Fibroblast of mammary gland (primary cell): ENCODE data around the gene ACBD6.

ENCODE experiments used
- DNase-seq: peaks from one replicate; pipeline ENCODE4 v3.0.0-alpha.2; 2010; ENCODE audit warnings: low read depth
- H3K4me3 ChIP-seq: 2 replicates; pipeline ENCODE4 v1.5.1; 2011; ENCODE audit warnings: low read depth, mild to moderate bottlenecking, low read length, moderate library complexity; ENCODE audit not compliant: control insufficient read depth
- TF ChIP-seq, protein P1 (sequence below): conservative IDR thresholded peaks from 2 replicates; pipeline ENCODE4 v1.5.1; 2011; ENCODE audit warnings: low read depth, low read length, inconsistent platforms; ENCODE audit not compliant: control insufficient read depth, insufficient read depth

The ACBD6 gene

DNA sequence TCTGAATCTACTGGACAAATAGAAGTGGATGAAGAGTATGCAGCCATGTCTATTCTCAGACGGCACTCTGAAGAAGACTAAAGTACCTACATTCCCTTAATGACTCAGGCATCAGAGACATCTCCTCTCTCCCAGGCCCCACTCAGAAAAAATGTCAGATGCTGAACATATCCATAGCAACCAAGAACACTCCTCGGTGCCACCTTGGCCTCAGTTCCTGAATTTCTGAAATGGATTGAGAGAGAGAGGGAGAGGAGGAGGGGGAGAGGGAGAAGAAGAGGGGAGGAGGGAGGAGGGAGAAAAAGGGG is 40.4 kb upstream of the ACBD6 start:
- TF ChIP-seq, protein P1, sequence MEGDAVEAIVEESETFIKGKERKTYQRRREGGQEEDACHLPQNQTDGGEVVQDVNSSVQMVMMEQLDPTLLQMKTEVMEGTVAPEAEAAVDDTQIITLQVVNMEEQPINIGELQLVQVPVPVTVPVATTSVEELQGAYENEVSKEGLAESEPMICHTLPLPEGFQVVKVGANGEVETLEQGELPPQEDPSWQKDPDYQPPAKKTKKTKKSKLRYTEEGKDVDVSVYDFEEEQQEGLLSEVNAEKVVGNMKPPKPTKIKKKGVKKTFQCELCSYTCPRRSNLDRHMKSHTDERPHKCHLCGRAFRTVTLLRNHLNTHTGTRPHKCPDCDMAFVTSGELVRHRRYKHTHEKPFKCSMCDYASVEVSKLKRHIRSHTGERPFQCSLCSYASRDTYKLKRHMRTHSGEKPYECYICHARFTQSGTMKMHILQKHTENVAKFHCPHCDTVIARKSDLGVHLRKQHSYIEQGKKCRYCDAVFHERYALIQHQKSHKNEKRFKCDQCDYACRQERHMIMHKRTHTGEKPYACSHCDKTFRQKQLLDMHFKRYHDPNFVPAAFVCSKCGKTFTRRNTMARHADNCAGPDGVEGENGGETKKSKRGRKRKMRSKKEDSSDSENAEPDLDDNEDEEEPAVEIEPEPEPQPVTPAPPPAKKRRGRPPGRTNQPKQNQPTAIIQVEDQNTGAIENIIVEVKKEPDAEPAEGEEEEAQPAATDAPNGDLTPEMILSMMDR: no peak
- H3K4me3 ChIP-seq: no peak overlapping the region
- DNase-seq: peak; percentile 21

DNA sequence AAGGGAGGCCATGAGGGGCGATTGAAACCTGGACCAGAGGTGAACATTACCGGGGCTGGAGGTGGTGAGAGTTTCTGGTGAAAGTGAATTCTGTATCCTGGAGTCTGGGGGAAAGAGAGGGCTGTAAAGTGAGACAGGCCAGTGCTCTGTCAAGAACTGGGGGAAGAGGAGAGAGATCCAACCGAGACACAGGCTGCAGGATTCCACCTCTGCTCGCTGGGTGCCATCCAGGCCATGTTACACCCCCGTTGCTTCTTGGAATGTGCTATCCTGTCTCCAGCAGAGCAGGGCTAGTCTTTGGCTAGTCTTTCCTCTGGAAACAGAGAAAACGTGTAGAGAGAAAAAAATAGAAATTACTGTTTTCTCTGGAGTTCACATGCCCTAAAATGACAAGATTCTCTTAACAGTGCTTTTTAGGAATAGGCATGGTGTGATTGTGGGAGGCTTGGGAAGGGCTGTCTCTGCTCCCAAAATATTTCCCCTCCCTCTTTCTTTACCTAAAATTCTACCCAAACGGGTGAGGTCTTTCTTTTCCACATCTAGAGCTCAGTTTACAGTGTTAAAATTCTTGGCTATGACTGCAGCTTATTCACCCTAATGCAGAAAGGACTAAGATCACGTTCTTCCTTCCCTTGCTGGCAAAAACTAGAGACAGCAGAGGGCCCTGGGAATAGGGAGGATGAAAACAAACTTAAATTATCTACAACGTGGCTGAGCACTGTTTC is 39.9 kb upstream of the ACBD6 start:
- TF ChIP-seq, protein P1: no peak
- no peak overlapping the region for H3K4me3 ChIP-seq
- DNase-seq: no peak

DNA sequence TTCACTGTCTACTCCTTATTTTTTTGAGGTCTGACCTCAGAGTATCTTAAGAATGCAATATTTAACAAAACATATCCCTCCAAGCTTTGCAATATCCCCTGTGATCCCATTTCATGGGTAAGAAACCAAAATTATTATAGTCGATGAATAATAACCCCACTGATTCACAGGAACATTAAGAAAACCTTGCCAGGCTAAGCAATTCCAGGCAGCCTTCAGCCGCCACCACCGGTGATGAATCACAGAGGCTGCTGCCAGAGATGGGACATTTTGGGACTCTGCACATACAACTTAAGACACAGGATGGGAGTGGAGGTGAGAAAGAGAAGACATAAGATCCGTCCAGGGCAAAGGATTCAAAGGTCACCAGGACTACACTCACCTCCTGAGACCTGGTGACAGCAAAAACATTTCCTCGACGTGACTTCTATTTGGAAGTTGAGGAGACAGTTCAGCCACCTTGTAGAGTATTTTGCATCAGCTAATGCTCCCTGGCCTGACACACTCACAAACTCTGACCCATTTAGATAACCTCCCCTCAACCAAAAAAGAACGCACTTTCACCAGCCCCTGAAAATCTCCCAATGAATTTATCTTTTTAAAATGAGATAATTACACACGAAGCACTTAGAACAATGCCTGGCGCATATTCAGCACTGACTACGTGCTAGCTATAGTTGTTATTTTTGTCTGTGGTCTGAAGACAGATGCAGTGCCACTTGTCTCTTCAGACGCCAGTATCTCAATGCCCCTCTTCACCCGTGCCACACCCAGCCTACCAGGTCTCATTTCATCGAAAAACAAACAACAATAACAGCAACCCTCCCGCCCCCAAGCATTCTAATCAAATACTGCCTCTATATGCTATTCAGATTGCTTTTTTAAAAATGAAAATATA is 38.6 kb upstream of the ACBD6 start:
- TF ChIP-seq, protein P1: no peak
- DNase-seq: peak; percentile 53
- H3K4me3 ChIP-seq: no peak overlapping the region

DNA sequence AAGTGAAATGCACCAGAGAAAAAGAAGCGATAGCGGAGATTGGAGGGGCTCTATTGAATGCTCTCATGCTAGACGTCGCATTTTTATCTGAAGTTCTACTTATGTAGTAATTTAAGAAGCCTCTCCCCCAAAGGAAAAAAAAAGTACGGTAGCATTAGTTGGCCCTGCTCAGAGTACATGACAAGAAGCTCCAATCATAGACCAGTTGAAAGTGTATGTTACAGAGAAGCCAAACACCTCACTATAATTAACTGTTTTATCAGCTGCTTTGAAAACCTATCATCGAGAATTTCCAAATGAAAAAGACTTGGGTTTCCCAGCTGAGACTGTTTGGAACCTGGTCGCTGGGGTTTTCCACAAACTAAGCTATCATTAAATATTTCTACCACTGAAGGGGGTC is 36.8 kb upstream of the ACBD6 start:
- DNase-seq: no peak
- no peak overlapping the region for H3K4me3 ChIP-seq
- TF ChIP-seq, protein P1: no peak

DNA sequence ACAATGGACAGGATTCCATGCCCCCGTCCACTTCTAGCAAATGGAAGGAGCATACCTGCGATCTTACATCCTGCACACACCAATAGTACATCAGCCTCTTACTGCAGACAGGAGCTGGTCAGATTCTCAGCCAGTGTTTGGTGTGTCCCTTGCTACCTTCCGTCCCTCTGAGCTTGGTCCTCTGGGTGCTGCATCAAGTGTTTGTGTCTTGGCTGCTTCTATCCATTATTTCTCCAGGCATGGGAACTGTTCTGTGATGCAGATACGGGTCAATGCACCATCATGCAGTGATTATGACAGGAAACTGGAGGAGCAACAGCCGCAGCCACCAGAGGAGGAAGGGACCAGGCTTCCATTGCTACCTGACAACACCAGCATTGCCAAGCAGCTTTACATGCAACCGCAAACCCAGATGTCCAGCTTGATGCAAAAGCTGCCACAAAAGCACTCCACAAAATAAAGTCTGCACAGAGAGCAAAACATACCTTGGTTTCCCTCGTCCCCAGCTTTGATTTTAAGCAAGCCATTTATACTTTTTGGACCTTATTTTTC is 34.5 kb upstream of the ACBD6 start:
- DNase-seq: no peak
- H3K4me3 ChIP-seq: no peak overlapping the region
- TF ChIP-seq, protein P1: no peak

DNA sequence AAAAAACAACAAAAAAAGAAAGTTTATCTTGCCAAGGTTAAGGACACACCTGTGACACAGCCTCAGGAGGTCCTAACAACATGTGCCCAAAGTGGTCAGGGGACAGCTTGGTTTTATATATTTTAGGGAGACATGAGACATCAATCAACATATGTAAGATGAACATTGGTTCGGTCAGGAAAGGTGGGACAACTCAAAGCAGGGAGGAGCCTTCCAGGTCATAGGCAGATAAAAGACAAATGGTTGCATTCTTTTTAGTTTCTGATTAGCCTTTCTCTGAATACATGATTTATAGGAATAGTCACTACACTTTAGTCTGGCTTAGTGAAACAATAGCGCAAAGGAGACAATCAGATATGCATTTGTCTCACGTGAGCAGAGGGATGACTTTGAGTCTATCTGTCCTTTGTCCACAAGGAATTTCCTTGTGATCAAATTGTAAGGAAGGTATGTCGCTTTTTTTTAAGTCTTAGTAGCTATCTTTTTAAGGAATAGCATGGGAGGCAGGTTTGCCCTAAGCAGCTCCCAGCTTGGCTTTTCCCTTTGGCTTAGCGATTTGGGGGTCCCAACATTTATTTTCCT is 33.1 kb upstream of the ACBD6 start:
- TF ChIP-seq, protein P1: no peak
- DNase-seq: no peak
- H3K4me3 ChIP-seq: no peak overlapping the region
